Transverse colon (tissue), 4 donors: ENCODE results near the gene SULF2. TPM values are rescaled to one million over a fixed set of nuclear protein-coding genes. Genes with fewer than 3 reads are reported as not detected.

ENCODE experiments used
- DNase-seq: peaks from one replicate; pipeline ENCODE4 v3.0.0-alpha.2; 2019
- H3K27ac ChIP-seq, 4 donors: fragments of 200-600 bp; sonication (generic); 2 replicates each; pipeline ENCODE4 v1.5.1; 2016 to 2018; ENCODE audit warnings: inconsistent platforms in 4 of 4
- H3K27me3 ChIP-seq: fragments of 200-600 bp; sonication (generic); 2 replicates; pipeline ENCODE4 v1.5.1; 2017; ENCODE audit warnings: inconsistent platforms
- H3K36me3 ChIP-seq, 4 donors: fragments of 200-600 bp; sonication (generic); 2 replicates each; pipeline ENCODE4 v1.5.1; 2017 to 2019; ENCODE audit warnings: inconsistent platforms in 4 of 4
- H3K4me1 ChIP-seq, 4 donors: fragments of 200-600 bp; sonication (generic); 2 replicates each; pipeline ENCODE4 v1.5.1; 2017 to 2020; ENCODE audit warnings: inconsistent platforms in 4 of 4
- H3K4me3 ChIP-seq, 4 donors: fragments of 200-600 bp; sonication (generic); 1 replicate in 1 of 4; 2 replicates in 3 of 4; pipeline versions ENCODE4 v1.5.1 to v1.6.1; 2017 to 2019; ENCODE audit warnings: inconsistent platforms in 4 of 4
- H3K9me3 ChIP-seq, 2 donors: fragments of 200-600 bp; sonication (generic); 2 replicates each; pipeline ENCODE4 v1.5.1; 2017 to 2019; ENCODE audit warnings: inconsistent platforms in 2 of 2
- CTCF ChIP-seq, 5 experiments: fragments of 200-600 bp in 3 of 5; fragments of 450-650 bp in 2 of 5; sonication (generic) in 3 of 5; IDR thresholded peaks; 1 replicate in 2 of 5; 2 replicates in 3 of 5; pipeline ENCODE4 v1.5.1; 2016 to 2017; ENCODE audit warnings: antibody characterized with exemption in 5 of 5, inconsistent platforms in 3 of 5, mild to moderate bottlenecking in 2 of 5, moderate library complexity in 1 of 5
- EP300 ChIP-seq: sonication (generic); formaldehyde crosslinking; IDR thresholded peaks from one replicate; pipeline ENCODE4 v1.6.1; 2017; ENCODE audit warnings: antibody characterized with exemption, low read depth
- POLR2A ChIP-seq: fragments of 450-650 bp; IDR thresholded peaks from one replicate; pipeline ENCODE4 v1.6.1; 2016; ENCODE audit warnings: antibody characterized with exemption, mild to moderate bottlenecking, moderate library complexity
- POLR2AphosphoS5 ChIP-seq, 3 donors: sonication (generic); formaldehyde crosslinking; IDR thresholded peaks; one replicate each; pipeline ENCODE4 v1.6.1; 2016; ENCODE audit warnings: antibody characterized with exemption in 3 of 3
- WGBS, 2 donors: methylation state at CpG; one replicate each; pipeline ENCODE4 v1.1.5; 2018; ENCODE audit warnings: low coverage in 1 of 2; 5-methylcytosine and 5-hydroxymethylcytosine counted together
- in situ Hi-C, 4 donors: fragments of 200-750 bp; cut with MboI; loops; one replicate each; pipeline versions ENCODE4 v1.15.0 to v1.15.1; 2017; ENCODE audit warnings: low sequenced_read_pairs in 3 of 4, low pct_ligation_motif_present in 1 of 4, low pct_unique_long_range_greater_than_20kb in 1 of 4
- intact Hi-C: fragments of 100-400 bp; cut with DNase I; formaldehyde crosslinking; loops from one replicate; pipeline ENCODE4 v1.15.1; 2023; ENCODE audit warnings: low total_unique reads
- total RNA-seq, 4 donors: library from RNA; depleted of rRNA; stranded (reverse); fragments of >200 nt; gene quantifications; one replicate each; pipeline ENCODE4 v1.1.0, GENCODE V29; 2016

Gene SULF2
- total RNA-seq, 4 donors from 2014 or later: 103 to 257 (median 191) TPM

DNA sequence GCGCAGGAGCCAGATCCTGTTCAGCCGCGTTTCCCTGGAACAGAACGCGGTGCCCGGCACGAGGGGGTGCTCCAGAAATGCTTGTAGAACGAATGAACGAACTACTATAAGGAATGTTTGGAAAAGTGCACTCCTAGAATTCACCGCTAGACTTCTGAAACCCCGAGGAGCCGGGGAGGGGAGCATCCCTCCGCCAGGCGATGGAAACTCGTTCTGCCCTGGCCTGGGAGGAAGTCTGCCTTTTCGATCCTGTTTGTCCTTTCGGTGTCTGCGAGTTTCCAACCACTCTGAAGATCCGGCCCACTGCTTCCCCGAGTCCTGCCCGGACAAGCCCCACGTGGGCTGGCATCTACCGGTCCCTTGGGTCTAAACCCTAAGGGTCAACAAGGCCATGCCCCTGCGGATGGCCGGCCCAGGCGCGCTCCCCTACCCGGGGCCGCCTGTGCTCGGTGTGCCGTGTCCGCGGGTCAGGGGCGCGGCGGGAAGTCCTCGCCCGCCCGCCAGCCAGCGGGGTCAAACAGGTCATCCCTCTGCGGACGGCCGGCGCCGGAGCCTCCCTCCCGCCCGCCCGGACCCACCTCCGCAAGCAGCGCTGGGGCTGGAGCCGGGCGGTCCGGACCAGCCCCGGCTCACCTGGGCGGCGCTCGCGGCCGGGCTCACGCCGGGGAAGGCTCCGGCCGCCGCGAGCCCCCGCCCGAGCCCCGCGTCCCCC is 526 bp downstream of the SULF2 start:
- TF ChIP-seq POLR2A: no peak
- no peak for TF ChIP-seq EP300
- peak in 1 of 3 donors; percentile 9 for TF ChIP-seq POLR2AphosphoS5 (IDR thresholded peaks at IDR 0.05)
- peak in 4 of 5 experiments; percentile 20 to 59 (median 38) for TF ChIP-seq CTCF (IDR thresholded peaks at IDR 0.05)
- WGBS, 2 donors: 5% methylated on average over 30 of the region's 69 CpGs; no CpG with 5 or more reads in 1 of the 2 donors
- Histone ChIP-seq H3K27me3 (no peaks in the 10 kb centered on the region), H3K36me3 (no peaks in the 10 kb centered on the region), H3K9me3 (no peaks in the 10 kb centered on the region), H3K4me1 (peaks cover 6 to 33% (median 18%) of the 10 kb centered on the region in 4 donors), H3K4me3 (peak overlapping the region; percentile 61 to 75 (median 62)), H3K27ac (peak overlapping the region; percentile 67 to 90 (median 88))
- intact Hi-C loops: loop anchor here (10.0 kb wide), 1 partner anchor 110 kb away; no protein-coding TSS in a partner anchor
- DNase-seq: peak; percentile 27
- in situ Hi-C loops: loop anchor here (10.0 kb wide), 2 partner anchors 830 to 840 kb away; no protein-coding TSS in a partner anchor

- Histone ChIP-seq H3K9me3 (no peaks in the 10 kb centered on the region), H3K27ac (peak overlapping the region; percentile 67 to 90 (median 88)), H3K27me3 (no peaks in the 10 kb centered on the region), H3K4me1 (peaks cover 6 to 26% (median 18%) of the 10 kb centered on the region in 4 donors), H3K36me3 (no peaks in the 10 kb centered on the region), H3K4me3 (peak overlapping the region in 3 of 4 donors; percentile 62 to 75 (median 63))
- 47 to 51% methylated on average over 9 to 23 of the region's 23 CpGs for WGBS, 2 donors
- intact Hi-C loops (loop anchor here (10.0 kb wide), 1 partner anchor 109 kb away; no protein-coding TSS in a partner anchor), in situ Hi-C loops (loop anchor here (10.0 kb wide), 2 partner anchors 831 to 841 kb away; no protein-coding TSS in a partner anchor)
- DNase-seq: no peak
- TF ChIP-seq CTCF (IDR thresholded peaks at IDR 0.05) (no peak), POLR2AphosphoS5 (IDR thresholded peaks at IDR 0.05) (no peak), POLR2A (no peak), EP300 (no peak)
Observed at GRCh38 chr20:47783828-47784598, 1.3 kb downstream of the SULF2 start.

GRCh38 chr20:47782920-47783552 is 2.2 kb downstream of the SULF2 start:
- no peak overlapping the region for H3K4me3 ChIP-seq
- in situ Hi-C loops (loop anchor here (10.0 kb wide), 2 partner anchors 832 to 842 kb away; no protein-coding TSS in a partner anchor), intact Hi-C loops (loop anchor here (10.0 kb wide), 1 partner anchor 108 kb away; no protein-coding TSS in a partner anchor)
- H3K27ac ChIP-seq: no peak overlapping the region
- H3K36me3 ChIP-seq: no peaks in the 10 kb centered on the region
- peaks cover 6 to 22% (median 18%) of the 10 kb centered on the region in 4 donors for H3K4me1 ChIP-seq
- DNase-seq: no peak
- TF ChIP-seq POLR2A (no peak), EP300 (no peak), POLR2AphosphoS5 (IDR thresholded peaks at IDR 0.05) (no peak), CTCF (IDR thresholded peaks at IDR 0.05) (no peak)
- H3K9me3 ChIP-seq: no peaks in the 10 kb centered on the region
- 76 to 100% methylated on average over 1 to 2 of the region's 2 CpGs for WGBS, 2 donors
- no peaks in the 10 kb centered on the region for H3K27me3 ChIP-seq
